A172 (cell line): ENCODE data around the gene ANKRD31. TPM values are rescaled to one million over a fixed set of nuclear protein-coding genes. Genes with fewer than 3 reads are reported as not detected.
A peak's percentile ranks its signal among the peaks of the same experiment; 100 is the strongest.

Experiments used
- DNase-seq: peaks from one replicate; pipeline ENCODE4 v3.0.0-alpha.2; 2015; ENCODE audit warnings: low spot score
- total RNA-seq: library from RNA; depleted of rRNA; stranded (reverse); fragments of >200 nt; shearing (Covaris generic); gene quantifications from 2 replicates; pipeline ENCODE4 v1.2.3, GENCODE V29; 2014

The ANKRD31 gene
- total RNA-seq, 1 experiment from 2014 or later: not detected

- no peak for DNase-seq
These were observed 177.6 kb downstream of the ANKRD31 start for GRCh38 chr5:75058986-75059535.

DNA sequence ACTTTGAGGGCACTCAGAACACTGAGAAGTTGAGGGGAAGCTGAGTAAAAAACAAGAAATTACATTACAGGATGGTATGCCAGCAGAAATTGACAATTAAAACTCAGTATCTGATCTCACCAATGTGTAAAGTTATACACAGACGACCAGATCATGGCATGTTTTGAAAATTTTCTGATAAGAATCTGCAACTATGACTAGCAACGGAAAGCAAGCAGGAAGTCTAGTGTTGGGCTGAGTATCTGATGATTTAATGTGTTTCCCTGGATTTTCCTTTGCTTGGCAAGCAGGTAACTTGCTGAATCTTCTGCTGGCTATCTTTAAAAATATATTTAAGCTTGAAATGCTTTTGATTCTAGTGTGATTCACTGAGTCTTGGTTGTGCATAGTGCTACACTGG is 179.1 kb downstream of the ANKRD31 start:
- DNase-seq: no peak

- peak; percentile 19 for DNase-seq
These were observed 180.9 kb downstream of the ANKRD31 start for GRCh38 chr5:75055727-75056144.

DNA sequence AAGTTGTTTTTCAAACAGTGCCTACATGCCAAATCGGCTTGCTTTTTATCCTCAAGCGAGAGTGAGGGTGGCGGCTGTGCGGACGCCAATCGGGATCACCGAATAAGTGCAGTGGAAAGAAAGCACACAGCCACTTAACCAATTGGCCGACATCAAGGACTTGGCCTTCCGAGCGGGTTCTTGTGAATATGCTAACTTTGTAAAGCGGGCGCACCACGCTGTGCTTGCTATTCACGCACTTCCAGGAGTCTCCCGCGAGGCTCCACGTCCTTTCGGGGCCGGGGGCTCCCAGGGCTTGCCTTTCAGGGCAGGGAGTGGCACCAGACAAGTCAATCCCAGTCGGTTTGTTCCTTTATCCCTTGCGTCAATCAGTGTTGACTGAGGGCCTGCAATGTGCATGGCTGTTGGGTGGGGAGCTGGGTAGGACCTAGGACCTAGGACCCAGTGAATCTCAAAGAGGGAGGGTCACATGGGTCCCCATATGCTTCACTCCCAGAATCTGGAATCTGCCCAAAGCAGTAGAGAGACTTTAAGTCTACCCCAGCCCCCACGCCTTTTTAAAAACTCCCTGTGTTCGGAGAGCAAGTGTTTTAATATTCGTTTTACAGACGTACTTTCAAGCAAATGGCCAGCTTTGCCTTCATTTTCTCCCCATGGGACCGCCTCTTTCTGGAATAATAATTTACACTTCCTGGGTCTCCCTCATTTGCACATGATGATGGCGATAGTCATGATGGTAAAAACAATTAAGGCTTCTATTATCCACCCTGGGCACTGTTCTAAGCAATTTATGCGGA is 182.3 kb downstream of the ANKRD31 start:
- no peak for DNase-seq

GRCh38 chr5:75053304-75054133 is 183.2 kb downstream of the ANKRD31 start:
- peak; percentile 29 for DNase-seq

- no peak for DNase-seq
These were observed 183.7 kb downstream of the ANKRD31 start for GRCh38 chr5:75053054-75053303.

DNA sequence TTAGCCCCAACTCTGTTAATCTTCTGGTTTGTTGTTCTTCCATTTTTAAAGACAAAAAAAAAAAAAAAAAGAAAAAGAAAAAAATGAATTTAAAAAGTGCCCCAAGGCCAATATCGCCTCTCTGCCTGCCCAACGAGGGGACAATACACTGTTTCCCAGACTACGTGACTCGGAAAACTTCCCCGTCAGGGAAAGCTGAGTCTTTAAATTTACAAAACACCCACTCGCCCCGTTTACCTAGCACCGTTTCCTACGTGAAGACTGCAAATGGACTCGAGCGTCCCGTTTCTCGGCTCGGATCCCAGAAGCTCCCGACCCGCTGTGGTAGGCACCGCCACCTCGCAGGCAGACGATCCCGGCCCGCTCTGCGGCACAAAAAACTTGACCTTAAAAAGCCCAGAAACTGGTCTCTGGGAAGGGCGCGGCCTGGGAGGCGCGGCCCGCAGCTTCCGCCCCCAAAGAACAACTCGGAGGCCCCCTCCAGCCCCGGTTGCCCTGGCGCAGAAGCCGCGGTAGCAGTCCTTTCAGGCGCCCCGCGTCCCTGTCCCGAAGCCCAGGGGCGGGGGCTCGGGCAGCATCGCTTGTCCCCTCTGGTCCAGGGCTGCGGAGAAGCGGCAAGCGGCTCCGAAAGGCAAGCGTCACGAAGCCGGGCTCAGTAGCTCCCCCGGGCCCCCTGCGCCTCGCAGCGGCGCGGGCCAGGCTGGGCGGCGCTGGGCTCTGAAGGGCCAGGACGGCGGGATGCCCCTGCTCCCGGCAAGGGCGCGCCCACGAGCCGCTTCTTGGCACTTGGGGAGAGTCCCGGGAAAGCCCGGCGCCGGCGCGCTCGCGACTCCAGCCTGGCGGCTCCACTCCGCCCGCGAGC is 184.3 kb downstream of the ANKRD31 start, which contains the start of gene GCNT4:
Gene GCNT4 (minus strand): TSS at position 367 of the 862 bp plus-strand sequence. CDS start 22,521 bp downstream, outside the sequence.
- no peak for DNase-seq

DNA sequence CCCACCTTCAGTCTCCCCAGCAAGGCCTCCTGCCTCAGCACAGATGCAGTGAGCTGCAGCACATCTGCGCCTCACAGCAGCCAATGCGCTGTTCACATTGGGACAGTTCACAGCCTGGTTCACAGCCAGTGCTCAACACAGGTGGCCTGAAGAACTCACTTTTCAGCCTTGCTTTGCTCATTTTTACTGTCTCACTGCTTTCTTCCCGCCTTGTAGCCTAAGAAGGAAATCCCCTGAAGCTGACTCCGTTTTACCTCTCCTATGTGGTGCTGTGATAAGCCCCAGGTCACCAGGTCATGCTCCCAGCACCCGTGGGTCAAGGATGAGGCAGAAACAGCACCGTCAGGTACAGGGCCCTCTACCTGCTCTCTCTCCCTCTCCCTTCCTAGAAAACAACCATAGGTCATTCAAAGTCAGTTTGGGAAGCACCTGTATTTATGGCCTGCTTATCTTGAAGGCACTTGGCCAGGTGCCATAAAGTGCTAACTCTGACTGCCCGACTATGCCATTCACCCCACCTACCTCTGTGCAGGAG is 185.4 kb downstream of the ANKRD31 start:
- DNase-seq: no peak

DNA sequence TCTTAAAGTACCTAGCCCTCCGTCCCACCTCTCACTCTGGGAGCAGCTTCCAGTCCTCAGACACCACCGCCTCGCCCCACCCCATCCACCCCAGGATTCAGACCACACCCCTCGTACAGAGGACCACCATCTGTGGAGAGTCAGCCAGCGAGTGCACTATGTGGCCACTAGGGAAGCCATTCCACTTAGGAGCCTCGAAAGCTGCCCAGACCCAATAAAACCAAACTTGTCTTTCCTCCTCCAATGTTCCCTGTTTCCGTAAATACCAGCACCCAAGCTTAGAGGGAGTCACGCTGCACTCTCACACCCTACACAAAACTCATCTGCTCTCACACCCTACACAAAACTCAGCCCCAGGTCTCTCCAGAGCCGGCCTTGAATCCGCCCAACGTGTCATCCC is 186.3 kb downstream of the ANKRD31 start:
- DNase-seq: peak; percentile 14

- DNase-seq: peak; percentile 62
These were observed 187.0 kb downstream of the ANKRD31 start for GRCh38 chr5:75049456-75050351.

DNA sequence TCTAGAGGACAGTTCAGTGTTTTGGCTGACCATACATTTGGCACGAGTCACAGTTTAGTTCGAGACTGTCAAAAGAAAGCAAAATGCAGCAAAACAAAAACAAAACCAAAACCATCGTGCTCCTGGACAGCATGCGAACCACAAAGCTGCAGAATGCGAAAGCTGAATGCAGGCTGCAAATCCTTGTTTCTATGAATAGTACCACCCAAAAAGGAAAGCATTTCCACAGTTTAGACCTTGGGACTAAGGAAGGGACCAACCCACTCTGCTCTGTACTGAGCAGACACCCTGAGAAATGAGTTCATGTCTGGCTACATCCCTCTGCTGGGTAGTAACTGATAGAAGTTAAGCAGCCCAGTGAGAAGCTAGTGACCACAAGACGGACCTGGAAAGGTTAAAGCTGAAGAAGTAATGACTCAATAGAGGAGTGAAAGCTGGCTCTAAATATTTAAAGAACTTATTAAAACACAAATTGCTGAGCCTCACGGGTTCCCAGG is 188.2 kb downstream of the ANKRD31 start:
- DNase-seq: no peak

DNA sequence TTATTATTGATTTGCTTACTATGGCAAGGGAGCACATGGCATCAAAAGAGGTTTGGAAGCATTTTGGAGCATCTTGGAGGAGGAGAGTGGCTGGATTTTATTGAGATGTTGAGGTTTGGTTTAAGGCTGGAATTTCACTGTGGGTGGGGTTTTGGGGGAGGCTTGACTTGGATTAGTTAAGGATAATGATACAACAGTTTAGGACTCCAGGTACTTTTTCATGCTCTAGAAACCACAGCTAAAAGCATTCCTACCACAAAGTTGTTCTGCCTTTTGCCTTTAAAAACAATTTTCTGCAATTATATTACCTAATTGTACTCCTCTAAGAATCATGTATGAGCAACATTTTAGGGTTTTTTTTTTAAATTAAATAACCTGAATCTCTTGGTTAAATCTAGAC is 189.3 kb downstream of the ANKRD31 start:
- no peak for DNase-seq

- DNase-seq: no peak
These were observed 190.1 kb downstream of the ANKRD31 start for GRCh38 chr5:75046366-75047142.

- DNase-seq: no peak
These were observed 191.6 kb downstream of the ANKRD31 start for GRCh38 chr5:75045071-75045470.

DNA sequence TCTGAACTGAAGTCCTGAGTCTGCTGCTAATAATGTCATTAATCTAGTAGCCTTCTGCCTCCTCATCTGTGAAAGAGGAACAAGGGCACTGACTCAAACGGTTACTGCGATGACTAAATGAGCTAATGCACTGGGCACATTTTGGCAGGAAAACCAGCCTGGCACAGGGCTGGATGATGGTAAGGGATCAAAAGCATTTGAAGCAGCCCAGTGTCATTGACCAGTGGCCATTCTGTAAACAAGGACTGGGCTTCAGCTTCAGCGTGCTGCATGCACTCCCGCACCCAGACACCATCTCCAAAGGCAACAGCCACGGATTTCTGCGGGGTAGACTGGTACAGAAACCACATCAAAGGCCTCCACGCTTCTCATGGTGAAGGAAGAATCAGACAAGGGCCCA is 192.3 kb downstream of the ANKRD31 start:
- peak; percentile 59 for DNase-seq

- no peak for DNase-seq
These were observed 192.9 kb downstream of the ANKRD31 start for GRCh38 chr5:75043633-75044264.

GRCh38 chr5:75042522-75042921 is 194.2 kb downstream of the ANKRD31 start:
- DNase-seq: no peak

- DNase-seq: no peak
These were observed 195.7 kb downstream of the ANKRD31 start for GRCh38 chr5:75040973-75041372.

- peak; percentile 72 for DNase-seq
These were observed 199.6 kb downstream of the ANKRD31 start for GRCh38 chr5:75037106-75037505.
